Tongue (tissue), 2 donors: Measurements from ENCODE around the gene DENND5A. TPM values are rescaled to one million over a fixed set of nuclear protein-coding genes. Genes with fewer than 3 reads are reported as not detected.
"Not testable (repeated sequence)": the region's sequence is repeated elsewhere in the genome, so short reads cannot be mapped to it uniquely, and the experiment has no call there.

Source experiments
- DNase-seq: peaks from one replicate; pipeline ENCODE4 v3.0.0-alpha.2; 2015
- total RNA-seq: library from RNA; depleted of rRNA; stranded (reverse); fragments of >200 nt; gene quantifications from one replicate; pipeline ENCODE4 v1.2.3, GENCODE V29; 2014

The DENND5A gene
- total RNA-seq, 1 donor from 2014 or later, result 124 TPM

DNA sequence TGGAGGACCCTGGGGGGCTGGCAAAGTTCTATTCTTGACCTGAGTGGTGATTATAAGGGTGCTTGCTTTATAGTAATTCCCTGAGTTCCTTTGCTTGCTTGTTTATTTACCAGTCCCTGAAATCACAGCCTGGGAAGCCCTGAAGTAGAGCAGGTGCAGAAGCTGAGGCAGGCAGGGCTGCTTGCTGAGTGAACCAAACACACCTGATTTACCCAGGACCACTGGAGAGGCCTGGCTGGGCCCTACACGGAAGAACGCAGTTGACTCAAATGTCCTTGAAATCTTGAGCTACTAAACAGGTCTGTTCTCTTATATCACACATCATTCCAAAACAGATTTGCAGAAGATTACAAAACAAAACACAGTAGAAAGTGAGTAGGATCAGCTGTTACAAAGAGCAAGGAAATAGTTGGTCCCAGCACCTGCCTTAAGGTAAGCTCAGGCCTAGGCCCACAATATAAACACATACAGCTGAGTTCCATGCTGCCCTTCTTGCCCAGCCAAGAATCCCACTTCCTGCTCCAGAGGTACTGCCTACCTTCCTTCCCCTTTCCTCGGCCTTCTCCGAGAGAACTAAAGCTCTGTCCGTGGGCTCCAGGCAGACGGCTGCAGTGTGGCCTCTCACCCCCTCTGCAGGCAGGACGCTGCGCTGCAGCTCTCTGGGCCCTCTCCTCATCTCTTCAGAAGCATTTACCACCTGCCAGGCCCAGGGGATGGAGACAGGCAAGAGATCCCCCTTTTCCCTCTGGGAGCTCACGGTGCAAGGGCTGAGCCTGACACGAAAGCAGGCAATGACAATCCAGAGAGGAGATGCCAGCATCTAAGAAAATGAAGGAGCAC, 127.6 kb downstream of the DENND5A start:
- DNase-seq, result peak; percentile 88

GRCh38 chr11:9136741-9137140, 128.4 kb downstream of the DENND5A start:
- DNase-seq, result no peak

DNA sequence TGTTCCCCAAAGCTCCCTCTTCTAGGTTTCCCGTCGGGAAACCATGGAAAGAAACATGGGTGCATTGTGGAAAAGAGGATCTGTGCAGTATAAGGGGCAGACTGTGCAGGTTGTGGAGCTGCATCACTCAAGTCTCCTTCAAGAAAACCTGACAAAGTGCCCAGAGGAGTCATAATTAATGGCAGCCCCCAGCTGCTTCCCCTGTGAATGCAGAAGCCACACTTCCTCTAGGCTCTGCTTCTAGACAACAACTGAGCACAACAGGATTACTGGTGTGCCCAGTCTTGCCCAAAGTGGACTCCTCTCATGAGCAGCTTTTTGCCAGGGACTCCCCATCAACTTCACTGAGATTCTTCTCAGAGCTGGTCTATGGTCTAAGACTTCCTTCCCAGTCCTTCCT, 131.2 kb downstream of the DENND5A start:
- no peak for DNase-seq

- DNase-seq, result no peak
Observed at GRCh38 chr11:9132203-9132878, 132.8 kb downstream of the DENND5A start.

GRCh38 chr11:9130297-9130696, 134.9 kb downstream of the DENND5A start:
- DNase-seq, result no peak

DNA sequence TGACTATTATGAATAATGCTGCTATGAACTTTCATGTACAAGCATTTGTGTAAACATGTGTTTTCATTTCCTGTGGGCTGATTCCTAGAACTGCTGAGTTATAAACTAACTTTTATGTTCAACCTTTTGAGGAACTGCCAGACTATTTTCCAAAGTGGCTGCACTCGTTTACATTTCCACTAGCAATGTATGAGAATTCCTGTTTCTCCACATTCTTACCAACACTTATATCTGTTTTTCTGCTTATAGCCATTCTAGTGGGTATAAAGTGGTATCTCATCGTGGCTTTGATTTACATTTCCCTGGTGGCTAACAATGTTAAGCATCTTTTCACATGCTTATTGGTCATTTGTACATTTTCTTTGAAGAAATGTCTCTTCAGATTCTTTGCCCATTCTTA, 138.5 kb downstream of the DENND5A start:
- no peak for DNase-seq

GRCh38 chr11:9125185-9125886, 139.8 kb downstream of the DENND5A start:
- no peak for DNase-seq

DNA sequence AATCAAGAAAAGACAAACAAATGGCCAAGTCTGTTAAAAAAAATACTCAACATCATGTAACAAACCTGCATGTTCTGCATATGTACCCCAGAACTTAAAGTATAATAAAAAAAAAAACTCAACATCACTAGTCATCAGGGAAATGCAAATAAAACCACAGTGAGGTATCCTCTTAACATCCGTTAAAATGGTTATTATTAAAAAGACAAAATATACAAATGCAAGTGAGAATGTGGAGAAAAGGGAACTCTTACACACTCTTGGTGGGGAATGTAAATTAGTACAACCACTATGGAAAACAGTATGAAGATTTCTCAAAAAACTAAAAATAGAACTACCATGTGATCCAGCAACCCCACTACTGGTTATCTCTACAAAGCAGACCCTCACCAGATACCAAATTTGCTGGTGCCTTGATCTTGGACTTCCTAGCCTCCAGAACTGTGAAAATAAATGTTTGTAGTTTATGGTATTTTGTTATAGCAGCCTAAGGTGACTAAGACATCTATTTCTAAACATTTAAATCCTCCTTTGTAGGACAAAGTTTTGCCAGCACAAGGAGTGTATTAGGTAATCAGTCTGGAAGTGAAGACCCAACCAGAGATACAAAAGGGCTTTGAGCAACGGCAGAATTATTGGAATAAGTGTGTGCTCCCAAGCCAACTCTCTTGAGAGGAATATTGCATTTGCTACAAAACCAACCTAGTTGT, 141.4 kb downstream of the DENND5A start:
- no peak for DNase-seq

DNA sequence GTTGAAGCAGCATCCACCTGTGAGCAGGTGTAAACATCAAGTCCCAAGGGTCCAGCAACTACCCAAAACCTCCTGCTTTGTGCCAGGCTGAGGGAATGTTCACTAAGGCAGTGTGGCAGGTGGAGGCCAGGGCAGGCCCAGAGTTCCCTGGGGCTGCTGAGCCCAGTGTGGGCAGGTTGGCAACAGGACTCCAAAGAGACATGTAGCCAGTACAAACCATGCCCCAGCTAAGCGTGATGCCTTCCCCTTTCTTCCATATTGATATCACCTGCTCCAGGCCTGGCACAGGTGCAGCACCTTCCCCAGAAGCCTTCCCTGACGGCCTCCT, 143.7 kb downstream of the DENND5A start:
- DNase-seq, result no peak

DNA sequence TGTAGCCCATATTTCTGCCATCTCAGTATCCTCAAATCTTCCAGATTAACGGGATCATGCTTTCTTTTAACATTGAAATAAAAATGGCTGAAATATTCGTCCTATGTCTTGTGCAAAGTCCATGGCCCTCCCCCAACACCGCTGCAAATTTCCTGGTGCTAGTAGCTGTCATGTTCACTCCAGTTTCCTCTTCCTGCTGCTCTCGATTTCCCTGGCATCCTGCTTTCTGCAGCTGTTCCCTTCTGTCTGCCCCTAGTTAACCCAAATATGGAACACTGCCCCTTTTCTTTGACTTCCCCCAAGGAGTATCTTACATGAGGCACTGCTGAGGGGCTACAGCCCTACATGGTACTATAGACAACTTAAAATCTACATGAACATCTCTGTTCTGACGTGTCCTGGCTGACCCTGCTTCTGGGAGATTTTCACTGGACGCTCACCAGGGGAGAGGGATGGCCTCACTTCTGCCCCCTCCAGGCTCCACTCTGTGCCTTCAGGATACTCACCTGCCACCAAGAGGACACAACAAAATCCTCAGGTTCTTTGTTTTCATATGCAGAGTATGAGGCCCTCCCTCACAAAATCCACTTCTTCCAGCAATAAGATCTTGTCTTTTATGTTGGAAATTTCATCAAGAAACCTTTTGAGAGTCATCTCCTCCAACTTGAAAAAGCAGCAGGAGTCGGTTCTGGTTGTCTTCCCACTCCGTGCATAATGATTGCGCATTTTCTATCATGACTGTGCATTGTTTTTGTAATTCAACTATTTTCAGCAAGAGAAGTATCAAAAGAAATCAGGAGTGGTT, 144.3 kb downstream of the DENND5A start:
- DNase-seq, result peak; percentile 81

DNA sequence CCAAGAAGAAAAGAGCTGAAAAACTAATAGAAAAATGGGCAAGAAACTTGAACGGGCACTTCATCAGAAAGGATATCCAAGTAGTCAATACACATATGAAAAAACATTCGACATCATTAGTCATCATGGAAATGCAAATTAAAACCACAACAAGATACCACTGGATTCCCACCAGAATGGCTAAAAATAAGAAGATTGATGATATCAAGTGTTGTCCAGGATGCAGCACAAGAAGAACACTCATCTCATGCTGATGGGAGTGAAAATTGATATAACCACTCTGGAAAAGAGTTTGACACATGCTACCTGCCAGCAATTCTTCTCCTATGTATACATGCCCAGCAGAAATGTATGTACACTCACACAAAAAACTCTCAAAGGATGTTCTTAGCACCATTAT, 146.9 kb downstream of the DENND5A start:
- DNase-seq, result no peak

DNA sequence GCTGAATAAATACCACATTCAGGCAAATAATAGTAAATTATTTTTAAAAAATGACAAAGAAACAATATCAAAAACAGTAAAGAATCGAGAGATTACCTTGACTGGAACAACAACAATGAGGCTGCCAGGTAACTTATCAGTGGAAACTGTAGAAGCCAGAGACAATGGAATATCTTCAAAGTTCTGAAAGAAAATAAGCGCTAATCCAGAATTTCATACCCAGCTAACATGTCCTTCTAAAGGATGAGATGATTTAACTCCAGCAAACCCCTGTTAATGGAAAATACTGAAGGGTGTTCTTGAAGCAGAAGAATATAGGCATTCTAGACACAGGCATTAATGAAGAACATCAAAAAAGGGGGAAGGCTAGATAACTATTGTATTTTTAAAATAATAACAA, 153.1 kb downstream of the DENND5A start:
- DNase-seq, result no peak

DNA sequence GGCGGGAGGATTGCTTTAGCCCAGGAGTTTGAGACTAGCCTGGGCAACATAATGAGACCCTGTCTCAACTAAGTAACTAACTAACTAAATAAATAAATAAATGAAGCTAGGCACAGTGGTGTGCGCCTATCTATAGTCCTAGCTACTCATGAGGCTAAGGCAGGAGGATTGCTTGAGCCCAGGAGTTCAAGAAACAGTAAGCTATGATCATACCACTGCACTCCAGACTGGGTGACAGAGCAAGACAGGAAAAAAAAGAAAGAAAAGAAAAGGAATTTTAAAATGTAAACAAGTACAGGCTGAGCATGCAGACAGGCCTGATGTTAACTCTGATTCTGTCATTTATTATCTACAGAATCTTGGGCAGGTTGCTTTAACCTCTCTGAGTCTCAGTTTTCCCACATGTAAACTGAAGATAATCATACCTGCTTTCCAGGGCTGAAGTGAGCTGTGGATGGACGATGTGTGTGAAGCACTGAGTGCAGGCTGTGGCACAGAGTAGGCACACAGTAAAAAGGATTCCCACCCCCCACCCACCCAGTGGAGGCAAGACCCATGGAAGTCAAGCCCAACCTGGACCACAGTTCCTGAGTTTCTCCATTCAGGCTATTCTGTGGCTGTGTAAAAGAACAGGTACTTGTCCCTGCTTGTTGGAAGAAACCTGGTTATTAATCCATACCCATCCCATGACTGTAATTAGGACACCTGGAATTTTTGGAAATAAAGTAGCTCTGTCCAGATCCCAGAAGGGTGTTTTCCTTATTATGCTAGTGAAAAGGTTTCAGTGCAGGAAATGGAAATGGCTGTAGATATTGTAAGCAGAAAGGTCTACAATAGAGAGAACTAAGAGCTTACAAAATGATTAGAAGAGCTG, 155.1 kb downstream of the DENND5A start:
- DNase-seq, result no peak

- no peak for DNase-seq
Observed at GRCh38 chr11:9104580-9104979, 160.6 kb downstream of the DENND5A start.

GRCh38 chr11:9103542-9104276, 161.4 kb downstream of the DENND5A start:
- no peak for DNase-seq

DNA sequence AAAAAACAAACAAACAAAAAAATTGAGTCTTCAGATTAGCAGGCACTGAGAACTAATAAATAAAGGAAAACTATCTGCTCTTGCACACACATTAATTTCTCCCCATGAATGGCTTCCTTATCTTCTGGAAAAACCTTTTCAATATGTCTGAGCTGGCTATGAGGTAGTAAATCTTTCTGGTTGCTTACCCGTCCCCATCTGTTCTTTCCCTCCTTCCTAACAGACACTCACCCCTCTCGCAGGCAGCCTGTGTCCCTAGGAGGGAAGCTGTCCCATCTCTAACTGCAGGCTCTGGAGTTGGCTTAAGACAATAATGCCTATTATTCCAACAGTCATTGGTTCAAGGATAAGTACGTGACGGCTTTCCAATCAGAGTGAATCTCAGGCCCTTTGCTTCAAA, 165.5 kb downstream of the DENND5A start:
- DNase-seq, result no peak

DNA sequence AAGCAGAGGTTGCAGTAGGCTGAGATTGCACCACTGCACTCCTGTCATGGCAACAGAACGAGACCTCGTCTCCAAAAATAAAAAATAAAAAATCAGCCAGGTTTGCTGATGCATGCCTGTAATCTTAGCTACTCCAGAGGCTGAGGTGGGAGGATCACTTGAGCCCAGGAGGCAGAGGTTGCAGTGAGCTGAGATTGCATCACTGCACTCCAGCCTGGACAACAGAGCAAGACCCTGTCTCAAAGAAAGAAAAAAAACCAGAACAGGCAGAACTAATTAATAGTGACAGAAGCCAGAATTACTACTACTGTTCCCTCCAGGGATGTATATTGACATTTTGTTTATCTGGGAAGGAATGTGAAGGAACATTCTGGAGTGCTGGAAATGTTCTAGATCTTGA, 166.7 kb downstream of the DENND5A start:
- not testable (repeated sequence) for DNase-seq

GRCh38 chr11:9097186-9097943, 167.8 kb downstream of the DENND5A start:
- not testable (repeated sequence) for DNase-seq

DNA sequence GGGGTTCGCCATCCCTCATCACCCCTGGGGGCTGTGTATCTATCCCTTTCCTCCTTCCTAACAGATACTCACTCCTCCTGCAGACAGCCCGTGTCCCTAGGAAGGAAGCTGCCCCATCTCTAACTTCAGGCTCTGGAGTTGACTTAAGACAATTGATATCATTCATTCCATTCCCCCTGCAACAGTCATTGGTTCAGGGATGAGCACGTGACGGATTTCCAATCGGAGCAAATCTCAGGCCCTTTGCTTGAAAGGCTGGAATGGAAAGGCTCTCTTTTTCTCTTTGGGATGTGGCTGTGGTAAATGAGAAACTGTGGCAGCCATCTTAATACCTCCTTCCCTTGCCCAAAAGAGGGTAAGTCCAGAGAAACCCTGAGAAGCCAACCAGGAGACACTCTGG, 168.7 kb downstream of the DENND5A start:
- DNase-seq, result no peak
